ENCODE data around the gene BTF3.
"Not testable (repeated sequence)": the region's sequence is repeated elsewhere in the genome, so short reads cannot be mapped to it uniquely, and the experiment has no call there.

BTF3 gene

GRCh38 chr5:73486119-73486899 is 11.9 kb upstream of the BTF3 start:
- no peak for DNase-seq (ENCODE audit: low read depth in 2 of 2)

- not testable (repeated sequence) for DNase-seq (ENCODE audit: low read depth in 2 of 2)
Observed at GRCh38 chr5:73487257-73487656, 11.0 kb upstream of the BTF3 start.

- no peak for DNase-seq (ENCODE audit: low read depth in 2 of 2)
Observed at GRCh38 chr5:73487815-73488214, 10.4 kb upstream of the BTF3 start.

- DNase-seq (ENCODE audit: low read depth in 2 of 2), result no peak
Observed at GRCh38 chr5:73488806-73489205, 9.4 kb upstream of the BTF3 start.

GRCh38 chr5:73490088-73490487 is 8.2 kb upstream of the BTF3 start:
- DNase-seq (ENCODE audit: low read depth in 2 of 2), result no peak

- DNase-seq (ENCODE audit: low read depth in 2 of 2), result no peak
Observed at GRCh38 chr5:73491155-73491554, 7.1 kb upstream of the BTF3 start.

GRCh38 chr5:73493421-73493820 is 4.8 kb upstream of the BTF3 start:
- no peak for DNase-seq (ENCODE audit: low read depth in 2 of 2)

GRCh38 chr5:73494721-73495120 is 3.5 kb upstream of the BTF3 start:
- DNase-seq (ENCODE audit: low read depth in 2 of 2), result no peak

- no peak for DNase-seq (ENCODE audit: low read depth in 2 of 2)
Observed at GRCh38 chr5:73495772-73496335, 2.4 kb upstream of the BTF3 start.

GRCh38 chr5:73496984-73497457 is 1.2 kb upstream of the BTF3 start:
- no peak for DNase-seq (ENCODE audit: low read depth in 2 of 2)

- DNase-seq (ENCODE audit: low read depth in 2 of 2), result no peak
Observed at GRCh38 chr5:73497497-73498056, 665 bp upstream of the BTF3 start.

- DNase-seq (ENCODE audit: low read depth in 2 of 2), result no peak
Observed at GRCh38 chr5:73499187-73499586, 945 bp downstream of the BTF3 start.

- DNase-seq (ENCODE audit: low read depth in 2 of 2), result no peak
Observed at GRCh38 chr5:73499756-73500155, 1.5 kb downstream of the BTF3 start.

GRCh38 chr5:73501406-73501805 is 3.2 kb downstream of the BTF3 start:
- DNase-seq (ENCODE audit: low read depth in 2 of 2), result no peak

GRCh38 chr5:73506459-73506955 is 8.3 kb downstream of the BTF3 start:
- DNase-seq (ENCODE audit: low read depth in 2 of 2), result no peak

GRCh38 chr5:73507062-73507461 is 8.8 kb downstream of the BTF3 start:
- DNase-seq (ENCODE audit: low read depth in 2 of 2), result no peak

GRCh38 chr5:73508521-73508920 is 10.3 kb downstream of the BTF3 start:
- not testable (repeated sequence) for DNase-seq (ENCODE audit: low read depth in 2 of 2)

- DNase-seq (ENCODE audit: low read depth in 2 of 2), result no peak
Observed at GRCh38 chr5:73513996-73514395, 15.8 kb downstream of the BTF3 start.

GRCh38 chr5:73514418-73514817 is 16.2 kb downstream of the BTF3 start:
- no peak for DNase-seq (ENCODE audit: low read depth in 2 of 2)

- no peak for DNase-seq (ENCODE audit: low read depth in 2 of 2)
Observed at GRCh38 chr5:73515232-73515631, 17.0 kb downstream of the BTF3 start.

GRCh38 chr5:73519531-73520283 is 21.5 kb downstream of the BTF3 start:
- DNase-seq (ENCODE audit: low read depth in 2 of 2), result peak; percentile 50 to 53

- DNase-seq (ENCODE audit: low read depth in 2 of 2), result no peak
Observed at GRCh38 chr5:73522989-73523388, 24.7 kb downstream of the BTF3 start.

Measured in stimulated activated CD8-positive, alpha-beta memory T cell treated with anti-CD3 and anti-CD28 coated beads, Interleukin-15, amount 100 ng/mL, for 48 hours (primary cell).